Mesendoderm (in vitro differentiated cells): ENCODE measurements around the gene AJUBA.
"Not testable (repeated sequence)": the region's sequence is repeated elsewhere in the genome, so short reads cannot be mapped to it uniquely, and the experiment has no call there.

Source experiments
- DNase-seq: peaks from one replicate; pipeline ENCODE4 v3.0.0; 2013
- H2AK5ac ChIP-seq: 2 replicates; pipeline ENCODE4 v1.6.1; 2013; ENCODE audit warnings: low read length, inconsistent platforms
- H2BK120ac ChIP-seq: 2 replicates; pipeline ENCODE4 v1.6.1; 2013; ENCODE audit warnings: low read depth, mild to moderate bottlenecking, low read length, moderate library complexity, mixed read lengths
- H2BK15ac ChIP-seq: replicated peaks from 2 replicates; pipeline ENCODE4 v1.6.1; 2013; ENCODE audit warnings: low read depth, mild to moderate bottlenecking, moderate library complexity
- H2BK5ac ChIP-seq: 2 replicates; pipeline ENCODE4 v1.6.1; 2013; ENCODE audit warnings: low read length, inconsistent platforms
- H3K18ac ChIP-seq: 2 replicates; pipeline ENCODE4 v1.6.1; 2013; ENCODE audit warnings: mild to moderate bottlenecking, low read length, mixed read lengths
- H3K23ac ChIP-seq: one replicate; pipeline ENCODE4 v1.6.1; 2013; ENCODE audit warnings: low read length
- H3K27ac ChIP-seq: 2 replicates; pipeline ENCODE4 v1.5.1; 2013; ENCODE audit warnings: low read depth, mild to moderate bottlenecking, inconsistent platforms, low read length, moderate library complexity
- H3K27me3 ChIP-seq: 2 replicates; pipeline ENCODE4 v1.6.1; 2013; ENCODE audit warnings: low read length, control low read depth, mild to moderate bottlenecking, inconsistent platforms; ENCODE audit not compliant: insufficient read depth, poor library complexity
- H3K36me3 ChIP-seq: 2 replicates; pipeline ENCODE4 v1.6.1; 2013; ENCODE audit warnings: low read length, inconsistent platforms; ENCODE audit not compliant: control insufficient read depth, insufficient read depth
- H3K4ac ChIP-seq: one replicate; pipeline ENCODE4 v1.6.1; 2013; ENCODE audit warnings: low read depth, mild to moderate bottlenecking, low read length, moderate library complexity
- H3K4me1 ChIP-seq: 2 replicates; pipeline ENCODE4 v1.6.1; 2013; ENCODE audit warnings: low read depth, low read length, inconsistent platforms; ENCODE audit not compliant: control insufficient read depth
- H3K4me2 ChIP-seq: 2 replicates; pipeline ENCODE4 v1.6.1; 2013; ENCODE audit warnings: low read length
- H3K4me3 ChIP-seq: 2 replicates; pipeline ENCODE4 v1.5.1; 2013; ENCODE audit warnings: mild to moderate bottlenecking, low read length
- H3K56ac ChIP-seq: one replicate; pipeline ENCODE4 v1.6.1; 2013; ENCODE audit warnings: low read length
- H3K79me1 ChIP-seq: 2 replicates; pipeline ENCODE4 v1.6.1; 2013; ENCODE audit warnings: low read length, inconsistent platforms
- H3K79me2 ChIP-seq: 2 replicates; pipeline ENCODE4 v1.6.1; 2013; ENCODE audit warnings: mild to moderate bottlenecking, low read length; ENCODE audit not compliant: control insufficient read depth, insufficient read depth
- H3K9ac ChIP-seq: 2 replicates; pipeline ENCODE4 v1.6.1; 2013; ENCODE audit warnings: low read length, inconsistent platforms
- H4K5ac ChIP-seq: one replicate; pipeline ENCODE4 v1.6.1; 2013; ENCODE audit warnings: low read length
- H4K8ac ChIP-seq: one replicate; pipeline ENCODE4 v1.6.1; 2013; ENCODE audit warnings: low read depth, mild to moderate bottlenecking, control low read depth, low read length, moderate library complexity
- WGBS: extraction: QIAGEN DNeasy Blood & Tissue Kit; methylation state at CpG from one replicate; pipeline ENCODE4 v1.1.7; 2013; ENCODE audit warnings: low lambda C conversion rate, missing lambda C conversion rate; ENCODE audit not compliant: insufficient coverage; ENCODE audit errors: extremely low coverage; 5-methylcytosine and 5-hydroxymethylcytosine counted together

The AJUBA gene

GRCh38 chr14:22973217-22974032 lies 8.9 kb downstream of the AJUBA start:
- Histone ChIP-seq H2BK15ac (no peak overlapping the region), H2AK5ac (no peak overlapping the region)
- no CpG with 5 or more reads among the region's 6 CpGs for WGBS

GRCh38 chr14:22972313-22972930 lies 9.9 kb downstream of the AJUBA start:
- no peak for DNase-seq
- no peak overlapping the region for H2BK5ac ChIP-seq
- H4K5ac ChIP-seq, result no peak overlapping the region
- no peak overlapping the region for H3K4ac ChIP-seq
- H3K23ac ChIP-seq, result peak overlapping the region; percentile 24
- H3K9ac ChIP-seq, result no peak overlapping the region
- H3K79me1 ChIP-seq, result peaks cover 4% of the 10 kb centered on the region
- WGBS, result no CpG with 5 or more reads among the region's 2 CpGs
- H2BK15ac ChIP-seq, result no peak overlapping the region
- no peak overlapping the region for H4K8ac ChIP-seq
- no peak overlapping the region for H3K4me2 ChIP-seq
- H3K79me2 ChIP-seq, result no peaks in the 10 kb centered on the region
- no peak overlapping the region for H2AK5ac ChIP-seq
- no peaks in the 10 kb centered on the region for H3K27me3 ChIP-seq
- H3K4me1 ChIP-seq, result peaks cover 10% of the 10 kb centered on the region
- no peak overlapping the region for H3K27ac ChIP-seq
- H3K56ac ChIP-seq, result no peak overlapping the region
- no peak overlapping the region for H2BK120ac ChIP-seq
- H3K18ac ChIP-seq, result no peak overlapping the region
- H3K36me3 ChIP-seq, result peaks cover 12% of the 10 kb centered on the region
- H3K4me3 ChIP-seq, result no peak overlapping the region

More at GRCh38 chr14:22973217-22974032, 8.9 kb downstream of the AJUBA start:
- Histone ChIP-seq H3K18ac (no peak overlapping the region), H3K27me3 (no peaks in the 10 kb centered on the region), H4K5ac (no peak overlapping the region), H3K79me2 (no peaks in the 10 kb centered on the region), H4K8ac (no peak overlapping the region), H3K4me2 (no peak overlapping the region), H2BK120ac (no peak overlapping the region), H3K23ac (no peak overlapping the region), H2BK5ac (no peak overlapping the region), H3K36me3 (peaks cover 12% of the 10 kb centered on the region), H3K27ac (no peak overlapping the region), H3K79me1 (peaks cover 4% of the 10 kb centered on the region), H3K9ac (no peak overlapping the region), H3K4me3 (no peak overlapping the region), H3K4ac (no peak overlapping the region), H3K56ac (no peak overlapping the region), H3K4me1 (peaks cover 15% of the 10 kb centered on the region)
- DNase-seq, result peak; percentile 76

- Histone ChIP-seq H3K18ac (no peak overlapping the region), H3K4me2 (no peak overlapping the region), H3K56ac (no peak overlapping the region), H2BK120ac (no peak overlapping the region), H3K4me1 (no peaks in the 10 kb centered on the region), H3K27ac (no peak overlapping the region), H3K36me3 (peaks cover 12% of the 10 kb centered on the region), H2AK5ac (no peak overlapping the region), H4K5ac (no peak overlapping the region), H3K4ac (no peak overlapping the region), H3K79me1 (peaks cover 4% of the 10 kb centered on the region), H3K9ac (no peak overlapping the region), H3K23ac (no peak overlapping the region), H3K27me3 (no peaks in the 10 kb centered on the region), H3K4me3 (no peak overlapping the region), H3K79me2 (no peaks in the 10 kb centered on the region), H2BK15ac (no peak overlapping the region), H4K8ac (no peak overlapping the region), H2BK5ac (no peak overlapping the region)
- no peak for DNase-seq
- WGBS, result no CpG with 5 or more reads among the region's 1 CpG
Measured at GRCh38 chr14:22971152-22971551, 11.2 kb downstream of the AJUBA start.

GRCh38 chr14:22966783-22967269 lies 15.5 kb downstream of the AJUBA start:
- Histone ChIP-seq H3K4me1 (no peaks in the 10 kb centered on the region), H3K4me3 (no peak overlapping the region), H3K79me1 (no peaks in the 10 kb centered on the region), H3K4me2 (no peak overlapping the region), H3K27me3 (no peaks in the 10 kb centered on the region), H3K36me3 (peaks cover 3% of the 10 kb centered on the region), H3K23ac (no peak overlapping the region), H2BK5ac (no peak overlapping the region), H2BK120ac (no peak overlapping the region), H3K79me2 (no peaks in the 10 kb centered on the region), H3K4ac (no peak overlapping the region), H4K5ac (no peak overlapping the region), H3K56ac (no peak overlapping the region), H3K9ac (no peak overlapping the region), H4K8ac (no peak overlapping the region), H3K27ac (no peak overlapping the region), H2AK5ac (no peak overlapping the region), H2BK15ac (no peak overlapping the region), H3K18ac (no peak overlapping the region)
- WGBS, result no CpG with 5 or more reads among the region's 4 CpGs
- no peak for DNase-seq

- not testable (repeated sequence) for H3K9ac ChIP-seq, H2AK5ac ChIP-seq, H3K56ac ChIP-seq, H3K4me2 ChIP-seq, H4K8ac ChIP-seq, H3K36me3 ChIP-seq, H3K4ac ChIP-seq, H3K27ac ChIP-seq, H3K79me2 ChIP-seq, H3K4me3 ChIP-seq, H2BK5ac ChIP-seq, H3K4me1 ChIP-seq, H3K23ac ChIP-seq, H2BK120ac ChIP-seq, DNase-seq, H2BK15ac ChIP-seq, H3K27me3 ChIP-seq, H3K79me1 ChIP-seq, H4K5ac ChIP-seq, H3K18ac ChIP-seq
- WGBS, result no CpG with 5 or more reads among the region's 15 CpGs
Measured at GRCh38 chr14:22965916-22966782, 16.2 kb downstream of the AJUBA start.
